GM18498 (cell line): Measurements from ENCODE around the gene SCN8A.
"Not testable (repeated sequence)": the region's sequence is repeated elsewhere in the genome, so short reads cannot be mapped to it uniquely, and the experiment has no call there.

Experiments
- ATAC-seq: cut with Tn5 transposase; IDR thresholded peaks from one replicate; pipeline ENCODE4 v1.9.1; 2021; ENCODE audit warnings: mild to moderate bottlenecking, moderate library complexity; ENCODE audit not compliant: unreplicated experiment

The SCN8A gene

GRCh38 chr12:51621156-51621922 is 30.3 kb downstream of the SCN8A start:
- no peak for ATAC-seq

- no peak for ATAC-seq
Measured at GRCh38 chr12:51622564-51622963, 31.5 kb downstream of the SCN8A start.

GRCh38 chr12:51625370-51625769 is 34.3 kb downstream of the SCN8A start:
- no peak for ATAC-seq

- ATAC-seq, result no peak
Measured at GRCh38 chr12:51626115-51626514, 35.1 kb downstream of the SCN8A start.

- ATAC-seq, result no peak
Measured at GRCh38 chr12:51626629-51627028, 35.6 kb downstream of the SCN8A start.

- ATAC-seq, result no peak
Measured at GRCh38 chr12:51630256-51630880, 39.3 kb downstream of the SCN8A start.

GRCh38 chr12:51630986-51631385 is 40.0 kb downstream of the SCN8A start:
- no peak for ATAC-seq

GRCh38 chr12:51631591-51631990 is 40.6 kb downstream of the SCN8A start:
- no peak for ATAC-seq

- no peak for ATAC-seq
Measured at GRCh38 chr12:51632623-51633022, 41.6 kb downstream of the SCN8A start.

- no peak for ATAC-seq
Measured at GRCh38 chr12:51635346-51635745, 44.3 kb downstream of the SCN8A start.

- ATAC-seq, result no peak
Measured at GRCh38 chr12:51636581-51636980, 45.5 kb downstream of the SCN8A start.

- ATAC-seq, result no peak
Measured at GRCh38 chr12:51636986-51637385, 46.0 kb downstream of the SCN8A start.

- ATAC-seq, result no peak
Measured at GRCh38 chr12:51639361-51639760, 48.3 kb downstream of the SCN8A start.

GRCh38 chr12:51642286-51642685 is 51.3 kb downstream of the SCN8A start:
- ATAC-seq, result no peak

GRCh38 chr12:51643951-51644350 is 52.9 kb downstream of the SCN8A start:
- no peak for ATAC-seq

GRCh38 chr12:51644691-51645090 is 53.7 kb downstream of the SCN8A start:
- not testable (repeated sequence) for ATAC-seq

- no peak for ATAC-seq
Measured at GRCh38 chr12:51645961-51646360, 54.9 kb downstream of the SCN8A start.

GRCh38 chr12:51647647-51648046 is 56.6 kb downstream of the SCN8A start:
- ATAC-seq, result no peak

- ATAC-seq, result no peak
Measured at GRCh38 chr12:51653431-51653830, 62.4 kb downstream of the SCN8A start.

GRCh38 chr12:51661199-51661598 is 70.2 kb downstream of the SCN8A start:
- ATAC-seq, result no peak

- no peak for ATAC-seq
Measured at GRCh38 chr12:51661836-51662235, 70.8 kb downstream of the SCN8A start.

- no peak for ATAC-seq
Measured at GRCh38 chr12:51662728-51663154, 71.7 kb downstream of the SCN8A start.

GRCh38 chr12:51663390-51663789 is 72.4 kb downstream of the SCN8A start:
- ATAC-seq, result no peak
